ENCODE results near the gene LPP.

GRCh38 chr3:188692700-188693099 lies 538.7 kb downstream of the LPP start:
- TF ChIP-seq CTCF (IDR thresholded peaks at IDR 0.05; ENCODE audit: insufficient read depth, low read length) (no peak), POLR2AphosphoS5 (IDR thresholded peaks at IDR 0.05; ENCODE audit: low read depth) (no peak), REST (IDR thresholded peaks at IDR 0.05; ENCODE audit: insufficient replicate concordance, low read depth) (no peak)
